ENCODE data around the gene ABT1.
A peak's percentile ranks its signal among the peaks of the same experiment; 100 is the strongest.

Gene ABT1

DNA sequence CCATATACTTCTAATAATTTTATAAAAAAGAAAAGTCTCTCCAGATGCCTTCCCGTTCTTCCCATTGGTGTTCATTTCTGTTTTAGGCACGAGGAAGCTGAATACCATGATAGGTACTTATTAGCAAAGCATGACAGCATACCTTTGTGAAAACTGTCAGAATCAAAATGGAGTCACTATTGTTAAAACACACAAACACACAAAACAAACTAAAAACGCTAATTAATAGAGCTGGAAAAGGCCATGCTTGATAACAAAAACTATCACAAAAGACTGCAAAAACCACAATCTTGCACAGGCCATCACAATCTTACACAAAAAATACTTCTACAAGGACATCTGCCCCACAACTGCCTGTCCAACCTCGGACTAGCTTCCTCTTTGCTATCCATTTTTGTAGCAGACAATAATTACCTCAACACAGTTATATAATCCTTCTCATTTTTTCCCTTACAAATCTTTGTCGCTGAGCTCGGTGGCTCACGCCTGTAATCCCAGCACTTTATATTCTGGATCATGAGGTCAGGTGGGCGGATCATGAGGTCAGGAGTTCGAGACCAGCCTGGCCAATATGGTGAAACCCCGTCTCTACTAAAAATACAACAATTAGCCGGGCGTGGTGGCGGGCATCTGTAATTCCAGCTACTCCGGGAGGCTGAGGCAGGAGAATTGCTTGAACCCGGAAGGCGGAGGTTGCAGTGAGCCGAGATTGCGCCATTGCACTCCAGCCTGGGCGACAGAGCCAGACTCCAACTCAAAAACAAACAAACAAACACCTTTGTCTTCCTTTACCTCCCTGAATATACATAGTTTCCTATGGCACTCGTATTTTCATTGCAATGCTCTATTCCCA, 3.2 kb upstream of the ABT1 start:
- no peak overlapping the region for H3K4me3 ChIP-seq (ENCODE audit: low read depth, low read length)
- ChIA-PET CTCF (interaction anchor here (3.3 to 16.8 kb wide), 3 partner anchors 16 to 420 kb away, joined by 25 to 380 read pairs (median 183); no protein-coding TSS in a partner anchor), POLR2A (interaction anchor here (0.6 kb wide), 1 partner anchor 21 kb away, joined by 3 read pairs; no protein-coding TSS in a partner anchor)
- no peak for DNase-seq (ENCODE audit: low read depth, low spot score)
- TF ChIP-seq, protein P1, sequence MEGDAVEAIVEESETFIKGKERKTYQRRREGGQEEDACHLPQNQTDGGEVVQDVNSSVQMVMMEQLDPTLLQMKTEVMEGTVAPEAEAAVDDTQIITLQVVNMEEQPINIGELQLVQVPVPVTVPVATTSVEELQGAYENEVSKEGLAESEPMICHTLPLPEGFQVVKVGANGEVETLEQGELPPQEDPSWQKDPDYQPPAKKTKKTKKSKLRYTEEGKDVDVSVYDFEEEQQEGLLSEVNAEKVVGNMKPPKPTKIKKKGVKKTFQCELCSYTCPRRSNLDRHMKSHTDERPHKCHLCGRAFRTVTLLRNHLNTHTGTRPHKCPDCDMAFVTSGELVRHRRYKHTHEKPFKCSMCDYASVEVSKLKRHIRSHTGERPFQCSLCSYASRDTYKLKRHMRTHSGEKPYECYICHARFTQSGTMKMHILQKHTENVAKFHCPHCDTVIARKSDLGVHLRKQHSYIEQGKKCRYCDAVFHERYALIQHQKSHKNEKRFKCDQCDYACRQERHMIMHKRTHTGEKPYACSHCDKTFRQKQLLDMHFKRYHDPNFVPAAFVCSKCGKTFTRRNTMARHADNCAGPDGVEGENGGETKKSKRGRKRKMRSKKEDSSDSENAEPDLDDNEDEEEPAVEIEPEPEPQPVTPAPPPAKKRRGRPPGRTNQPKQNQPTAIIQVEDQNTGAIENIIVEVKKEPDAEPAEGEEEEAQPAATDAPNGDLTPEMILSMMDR (IDR thresholded peaks at IDR 0.05; ENCODE audit: insufficient read depth, low read length, missing control alignments), result no peak

DNA sequence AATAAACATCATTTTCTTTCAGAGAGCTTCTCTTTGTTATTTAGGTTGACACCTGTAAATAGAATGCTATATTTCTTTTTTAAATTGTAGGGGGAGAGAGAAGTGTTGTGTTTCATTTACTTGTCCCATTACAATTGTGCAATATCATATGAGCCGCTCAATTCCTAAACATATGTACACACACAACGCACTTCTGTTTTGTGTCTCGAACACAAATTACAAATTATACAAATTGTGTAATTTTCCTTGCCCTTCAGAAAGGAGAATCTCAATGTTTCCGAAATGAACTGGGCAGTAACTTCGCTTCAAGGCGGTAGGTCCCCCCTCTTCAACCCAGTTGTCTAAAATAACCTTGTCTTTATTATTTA, 2.6 kb upstream of the ABT1 start:
- ChIA-PET POLR2A (interaction anchor here (0.6 to 0.8 kb wide), 3 partner anchors 22 to 539 kb away, joined by 3 to 4 read pairs (median 3); a partner anchor contains a TSS), CTCF (interaction anchor here (2.0 to 16.8 kb wide), 5 partner anchors 17 to 421 kb away, joined by 8 to 380 read pairs (median 25); no protein-coding TSS in a partner anchor)
- no peak overlapping the region for H3K4me3 ChIP-seq (ENCODE audit: low read depth, low read length)
- DNase-seq (ENCODE audit: low read depth, low spot score), result no peak
- TF ChIP-seq, protein P1 (IDR thresholded peaks at IDR 0.05; ENCODE audit: insufficient read depth, low read length, missing control alignments), result no peak

DNA sequence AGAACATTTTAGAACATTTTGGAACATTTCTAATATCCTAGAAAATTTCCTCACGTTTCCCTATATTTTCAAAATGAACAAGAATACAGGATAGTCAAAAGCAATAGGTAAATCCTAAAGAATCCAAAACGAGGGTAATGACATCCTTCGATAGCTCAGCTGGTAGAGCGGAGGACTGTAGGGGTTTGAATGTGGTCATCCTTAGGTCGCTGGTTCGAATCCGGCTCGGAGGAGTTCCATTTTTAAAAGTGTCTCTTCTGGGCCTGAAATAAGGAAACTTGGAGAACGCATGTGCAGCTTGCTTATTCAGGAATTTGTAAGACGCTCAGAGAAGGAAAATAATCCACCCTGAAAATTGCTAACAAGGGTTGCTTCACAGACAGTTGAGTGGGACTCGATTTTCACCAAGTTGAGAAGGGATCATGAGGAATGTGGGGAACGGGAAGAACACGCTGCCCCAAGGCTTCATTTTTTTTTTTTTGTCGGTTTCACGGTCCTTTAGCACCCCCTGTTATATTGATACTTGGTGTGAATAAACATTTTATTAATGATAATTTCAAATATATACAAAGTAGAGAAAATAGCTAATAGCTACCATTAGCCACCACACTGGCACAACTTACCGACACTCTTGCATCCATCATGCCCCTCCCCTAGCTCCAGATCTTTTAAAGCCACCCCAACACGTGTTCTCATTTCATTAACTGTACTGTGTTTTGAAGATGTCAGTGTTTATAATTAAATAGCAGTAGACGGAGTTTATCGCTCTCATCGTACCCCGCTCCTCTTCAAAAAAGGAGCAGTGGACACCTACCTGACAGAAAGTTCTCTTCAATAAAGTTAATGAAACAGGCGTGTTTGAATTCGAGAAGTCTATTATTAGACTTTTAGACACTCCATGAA, 1.8 kb upstream of the ABT1 start:
- CTCF ChIA-PET, result interaction anchor here (0.5 to 16.8 kb wide), 40 partner anchors 13 to 885 kb away, joined by 3 to 380 read pairs (median 4); partner anchors contain the start of gene HMGN4
- peak overlapping the region; percentile 61 for H3K4me3 ChIP-seq (ENCODE audit: low read depth, low read length)
- TF ChIP-seq, protein P1 (IDR thresholded peaks at IDR 0.05; ENCODE audit: insufficient read depth, low read length, missing control alignments), result no peak
- POLR2A ChIA-PET, result interaction anchor here (0.6 to 2.1 kb wide), 8 partner anchors 18 to 538 kb away, joined by 3 to 10 read pairs (median 4); partner anchors contain the start of gene HMGN4
- DNase-seq (ENCODE audit: low read depth, low spot score), result peak; percentile 63

DNA sequence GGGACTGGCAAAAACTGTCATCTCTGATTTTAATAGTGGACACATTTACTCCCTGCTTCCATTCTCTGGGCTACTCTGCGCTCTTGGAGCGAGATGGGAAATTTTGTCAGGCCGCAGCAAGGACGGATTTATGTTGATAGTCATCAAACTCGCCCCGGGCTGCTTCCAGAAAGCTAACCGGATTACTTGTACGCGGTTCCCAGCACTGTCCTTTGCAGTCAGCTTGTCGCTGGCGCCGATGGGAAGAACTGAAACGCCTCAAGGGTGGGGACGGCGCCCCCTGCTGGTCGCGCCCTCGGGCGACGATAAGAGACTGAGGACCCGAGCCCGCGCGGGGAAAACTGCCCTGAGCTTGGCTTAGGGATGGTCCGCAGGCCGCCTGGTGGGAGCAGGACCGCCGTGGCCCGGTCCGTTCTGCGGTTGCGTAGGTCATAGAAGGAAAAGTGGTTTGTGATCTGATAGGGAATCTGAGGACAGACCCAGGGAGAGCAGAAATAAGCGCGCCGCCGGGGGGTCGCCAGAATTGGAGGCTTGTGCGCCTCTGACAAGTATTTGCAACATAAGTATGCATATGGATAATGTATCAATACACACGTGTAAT, 984 bp upstream of the ABT1 start:
- ChIA-PET CTCF (interaction anchor here (0.5 to 16.8 kb wide), 42 partner anchors 12 to 581 kb away, joined by 3 to 380 read pairs (median 4); partner anchors contain the start of gene HMGN4), POLR2A (interaction anchor here (0.6 to 2.1 kb wide), 7 partner anchors 19 to 535 kb away, joined by 3 to 10 read pairs (median 3); partner anchors contain the start of gene HMGN4)

DNA sequence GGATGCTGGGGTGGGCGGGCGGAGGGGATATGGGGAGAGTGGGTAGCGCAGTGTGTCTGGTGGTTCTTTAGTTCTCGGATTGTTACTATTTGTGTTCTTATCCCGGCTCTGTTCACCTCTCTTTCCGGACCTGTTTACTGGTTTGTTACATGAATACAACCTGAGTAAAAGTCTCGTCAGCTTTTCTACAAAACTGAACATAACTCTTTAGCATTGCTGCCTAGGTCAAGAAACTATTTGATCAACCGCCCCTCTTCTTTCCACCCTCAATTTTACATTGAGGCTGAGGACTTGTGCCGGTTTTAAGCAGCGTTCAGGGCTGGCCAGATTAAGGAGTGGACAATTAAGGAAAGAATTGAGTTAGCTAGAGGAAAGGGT, 625 bp downstream of the ABT1 start:
- peak overlapping the region; percentile 100 for H3K4me3 ChIP-seq (ENCODE audit: low read depth, low read length)
- TF ChIP-seq, protein P1 (IDR thresholded peaks at IDR 0.05; ENCODE audit: insufficient read depth, low read length, missing control alignments), result no peak
- DNase-seq (ENCODE audit: low read depth, low spot score), result no peak
- ChIA-PET POLR2A (no interaction called here), CTCF (no interaction called here)

More for the DNA sequence above, 984 bp upstream of the ABT1 start:
- peak overlapping the region; percentile 61 for H3K4me3 ChIP-seq (ENCODE audit: low read depth, low read length)
- TF ChIP-seq, protein P1 (IDR thresholded peaks at IDR 0.05; ENCODE audit: insufficient read depth, low read length, missing control alignments), result peak; percentile 95
- no peak for DNase-seq (ENCODE audit: low read depth, low spot score)
